HG02943 (cell line): ENCODE data around the gene LCE6A.

Experiments used
- ATAC-seq: cut with Tn5 transposase; IDR thresholded peaks from one replicate; pipeline ENCODE4 v1.9.1; 2021; ENCODE audit warnings: mild to moderate bottlenecking, low read depth, moderate library complexity; ENCODE audit not compliant: unreplicated experiment

Gene LCE6A, protein sequence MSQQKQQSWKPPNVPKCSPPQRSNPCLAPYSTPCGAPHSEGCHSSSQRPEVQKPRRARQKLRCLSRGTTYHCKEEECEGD

DNA sequence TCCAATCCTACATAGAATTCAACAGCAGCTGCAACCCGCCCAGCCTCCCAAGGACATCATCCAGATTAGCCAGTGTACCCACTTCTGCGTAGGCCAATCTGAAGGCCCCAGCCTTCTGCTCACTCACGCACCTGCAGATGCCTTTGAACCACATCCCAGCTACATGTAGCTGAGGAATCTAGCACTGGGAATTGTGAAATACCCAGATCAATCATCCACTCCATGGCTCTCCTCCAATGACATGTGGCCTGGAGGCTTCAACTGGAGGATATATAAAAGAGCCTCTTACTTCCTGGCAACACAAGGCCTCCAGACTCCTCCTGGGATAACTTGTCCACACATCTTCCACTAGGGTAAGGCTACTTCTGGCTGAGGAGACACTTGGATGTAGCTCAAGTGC is at the start of gene LCE6A:
Gene LCE6A, plus strand, starts transcription at position 301 of the 400 bp plus-strand sequence. CDS start 665 bp downstream, outside the sequence.
- ATAC-seq = no peak

GRCh38 chr1:152795686-152796085 is 47.0 kb upstream of the LCE6A start:
- no peak for ATAC-seq

GRCh38 chr1:152796421-152796820 is 46.2 kb upstream of the LCE6A start, which contains the start of gene LCE1D:
Gene LCE1D, plus strand, starts transcription at chr1:152796721. Its CDS starts 1,074 bp downstream, at chr1:152797795.
- no peak for ATAC-seq

DNA sequence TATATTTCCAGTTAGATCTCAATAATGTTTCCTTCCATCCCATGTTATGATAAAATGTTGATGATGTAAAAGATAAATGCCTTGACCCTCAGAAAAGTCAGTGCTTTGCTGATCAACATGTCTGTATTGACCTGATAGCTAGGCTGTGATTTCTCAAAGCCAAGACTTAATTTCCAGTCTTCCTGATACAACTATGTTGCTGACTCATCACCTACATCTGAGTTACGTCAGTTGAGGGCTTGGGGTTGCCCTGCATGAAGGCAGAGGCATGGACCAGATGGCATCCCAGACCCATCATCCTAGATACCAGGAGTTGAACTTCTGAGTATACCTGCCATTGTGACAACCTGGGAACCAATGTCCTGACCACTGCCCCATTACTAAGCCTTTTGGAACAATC is 41.3 kb upstream of the LCE6A start:
- no peak for ATAC-seq

- ATAC-seq = no peak
These were observed 36.1 kb upstream of the LCE6A start, which contains the start of gene LCE1C for GRCh38 chr1:152806576-152806975. Gene LCE1C, minus strand, starts transcription at chr1:152806651. Its CDS starts 1,173 bp downstream, at chr1:152805478.

DNA sequence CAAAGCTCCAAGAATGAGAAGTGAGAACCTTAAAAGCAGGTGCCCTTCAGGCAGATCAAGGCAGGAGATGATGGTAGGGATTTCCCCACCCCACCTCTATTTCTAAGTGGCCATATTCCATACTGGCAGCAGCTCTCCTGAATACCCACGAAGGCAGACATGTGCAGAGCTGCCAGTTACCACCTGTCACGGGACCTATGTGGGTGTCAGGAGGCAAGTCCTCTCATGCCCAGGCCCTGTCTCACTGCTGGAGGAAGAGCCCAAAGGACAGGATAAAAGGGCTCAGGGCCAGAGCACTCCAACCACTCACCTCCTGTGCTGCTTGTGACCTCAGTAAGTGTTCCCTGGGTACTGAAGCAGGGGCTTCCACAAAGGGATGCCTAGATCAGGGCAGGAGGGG is 31.6 kb upstream of the LCE6A start:
- no peak for ATAC-seq

DNA sequence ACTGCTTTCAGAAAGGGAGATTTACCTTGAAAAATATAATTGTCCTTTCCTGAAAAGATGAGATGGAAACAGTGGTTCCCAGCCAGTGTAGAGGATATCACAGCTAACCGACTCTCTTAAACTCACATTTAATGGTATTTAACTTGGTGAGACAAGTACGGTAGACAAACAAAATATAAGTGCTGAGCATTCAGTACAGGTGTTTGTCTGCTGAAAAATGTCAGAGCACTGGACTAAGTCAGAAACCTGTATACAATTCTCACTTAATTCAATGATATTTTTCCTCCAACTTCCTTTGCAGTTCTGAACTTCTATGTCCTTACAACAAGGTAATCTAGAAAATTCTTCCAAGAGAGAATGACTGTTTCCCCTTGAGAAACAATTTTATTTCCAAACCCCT is 31.0 kb upstream of the LCE6A start, which contains the start of gene LCE1B:
Gene LCE1B, plus strand, starts transcription at position 301 of the 400 bp plus-strand sequence. CDS start 476 bp downstream, outside the sequence.
- ATAC-seq = no peak

DNA sequence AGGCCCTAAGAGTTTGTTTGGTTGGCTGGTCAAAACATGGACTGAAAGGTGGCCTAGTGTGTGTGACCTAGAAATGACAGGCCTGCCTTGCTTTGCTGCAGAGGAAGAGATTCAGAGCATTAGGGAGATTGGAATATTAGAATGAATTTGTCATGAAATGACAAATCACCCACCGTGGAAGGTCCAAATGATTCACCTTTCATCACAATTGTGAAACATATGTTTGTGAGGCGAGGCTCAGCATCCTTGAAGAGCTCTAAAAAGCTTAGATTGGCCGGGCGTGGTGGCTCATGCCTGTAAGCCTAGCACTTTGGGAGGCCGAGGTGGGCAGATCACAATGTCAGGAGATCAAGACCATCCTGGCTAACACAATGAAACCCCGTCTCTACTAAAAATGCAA is 25.3 kb upstream of the LCE6A start:
- ATAC-seq = no peak

- no peak for ATAC-seq
These were observed 19.4 kb upstream of the LCE6A start for GRCh38 chr1:152823294-152823693.

DNA sequence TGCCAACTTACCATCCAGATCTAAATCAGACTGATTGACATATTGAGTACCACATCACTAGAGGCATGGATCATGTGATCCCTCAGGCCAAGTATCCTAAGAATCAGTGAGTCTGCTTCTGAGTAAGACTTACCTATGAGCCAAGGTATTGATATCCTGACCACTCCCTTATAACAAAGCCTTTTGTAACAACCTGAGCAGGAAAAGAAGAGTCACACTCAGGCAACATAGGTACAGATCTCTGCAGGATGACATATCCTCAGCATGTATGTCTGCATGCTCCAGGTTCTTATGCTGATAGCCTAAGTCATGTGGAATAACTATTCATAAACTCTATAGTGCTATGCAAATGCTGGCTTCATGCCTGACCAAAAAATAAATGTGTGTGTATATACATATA is 17.7 kb upstream of the LCE6A start:
- ATAC-seq = no peak

GRCh38 chr1:152827173-152827572 is 15.5 kb upstream of the LCE6A start, which contains the start of gene LCE1A:
Gene LCE1A, plus strand, starts transcription at chr1:152827473. Its CDS starts 0 bp downstream, at chr1:152827473.
- no peak for ATAC-seq

- no peak for ATAC-seq
These were observed 5.8 kb upstream of the LCE6A start for GRCh38 chr1:152836870-152837269.

GRCh38 chr1:152855661-152856060 is 13.0 kb downstream of the LCE6A start:
- ATAC-seq = no peak

DNA sequence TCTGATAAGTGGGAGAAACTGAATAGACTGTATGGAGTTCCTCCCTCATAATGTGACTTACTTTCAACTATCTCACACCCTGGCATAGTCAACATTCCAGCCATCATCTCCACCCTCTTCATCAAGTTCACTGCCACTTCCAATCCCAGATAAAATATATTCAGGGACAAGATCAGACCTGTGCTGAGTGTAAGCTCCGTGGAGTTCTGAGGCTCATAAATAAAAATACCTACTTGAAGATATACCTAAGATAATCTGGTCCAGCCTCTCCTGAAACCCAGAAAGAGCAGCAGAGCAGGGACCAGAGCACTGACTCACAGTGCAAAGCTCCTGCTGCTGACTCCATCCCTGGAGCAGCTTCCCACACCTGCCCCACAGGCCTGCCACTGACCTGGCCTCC is 15.4 kb downstream of the LCE6A start:
- ATAC-seq = no peak

- ATAC-seq = no peak
These were observed 17.0 kb downstream of the LCE6A start, which contains the start of gene LCE7A for GRCh38 chr1:152859696-152860095. Gene LCE7A, plus strand, starts transcription at chr1:152859996. Its CDS starts 702 bp downstream, at chr1:152860698.

- no peak for ATAC-seq
These were observed 17.5 kb downstream of the LCE6A start for GRCh38 chr1:152860129-152860528.

DNA sequence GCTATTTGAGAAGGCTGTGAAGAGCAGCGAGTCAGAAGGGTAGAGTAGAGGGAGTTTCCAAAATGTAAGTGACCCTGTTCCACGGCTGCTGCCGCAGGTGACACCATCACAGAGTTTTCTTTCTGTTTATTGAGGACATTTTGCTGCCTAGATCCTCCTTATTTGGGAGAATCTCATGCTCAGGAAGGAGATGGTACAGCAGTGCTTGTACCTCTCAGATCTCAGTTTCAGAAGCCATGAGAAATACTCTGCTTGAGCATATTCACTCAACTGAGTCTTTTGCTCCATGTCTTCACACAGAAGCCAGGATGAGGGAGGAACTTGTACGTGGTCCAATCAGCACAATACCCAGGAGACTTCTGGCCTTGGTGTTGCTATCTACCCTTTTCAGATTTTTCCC is 18.7 kb downstream of the LCE6A start:
- no peak for ATAC-seq

- no peak for ATAC-seq
These were observed 21.8 kb downstream of the LCE6A start for GRCh38 chr1:152864443-152864842.

GRCh38 chr1:152866321-152866720 is 23.7 kb downstream of the LCE6A start:
- no peak for ATAC-seq

- no peak for ATAC-seq
These were observed 27.3 kb downstream of the LCE6A start for GRCh38 chr1:152869808-152870419.

DNA sequence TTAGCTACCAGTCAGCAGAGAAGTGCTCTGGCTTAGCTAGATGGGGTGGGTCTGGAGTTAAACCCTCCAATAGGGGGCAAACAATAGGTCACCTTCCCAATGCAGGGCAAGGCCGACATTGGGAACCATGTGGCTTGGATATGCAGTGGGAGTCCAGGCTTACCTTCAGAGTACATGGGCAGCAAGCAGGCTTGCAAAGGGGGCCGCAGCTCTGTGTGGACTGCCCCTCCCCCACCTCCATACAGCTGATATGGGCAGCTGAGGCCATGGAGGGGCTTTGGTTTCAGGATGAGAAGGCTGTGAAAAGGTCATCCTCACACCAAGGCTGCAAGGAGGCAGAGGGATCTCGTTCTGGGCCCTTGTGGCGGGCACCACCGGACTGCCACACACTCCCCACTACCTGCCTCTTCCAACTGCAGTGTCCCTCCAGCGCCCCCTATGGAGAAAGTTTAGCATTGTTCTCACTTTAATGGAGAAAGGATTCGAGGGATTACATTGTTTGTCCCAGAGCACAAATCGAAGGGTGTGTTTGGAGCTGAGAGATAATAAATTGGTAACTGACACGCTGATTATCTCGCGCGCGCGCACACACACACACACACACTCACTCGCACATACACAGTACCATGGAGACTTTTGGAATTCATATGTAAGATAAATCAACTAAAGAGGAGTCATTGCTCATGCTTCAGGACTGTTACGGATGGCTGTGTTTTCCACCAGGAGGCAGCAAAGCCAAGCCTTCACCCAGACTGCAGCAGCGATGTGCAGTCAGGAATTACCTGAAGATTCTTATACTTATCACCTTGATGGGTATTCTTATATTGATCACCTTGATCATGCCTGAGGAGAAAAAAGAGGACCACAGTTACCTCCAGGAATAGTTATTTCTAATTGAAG is 28.4 kb downstream of the LCE6A start:
- no peak for ATAC-seq
